Measurements from ENCODE around the gene GIPC3.

- TF ChIP-seq CTCF (IDR thresholded peaks at IDR 0.05) (no peak), POLR2A (IDR thresholded peaks at IDR 0.05) (no peak)
These were observed 46.0 kb downstream of the GIPC3 start for GRCh38 chr19:3631053-3631861.

Data from adrenal gland (tissue), 5 donors.